ENCODE measurements around the gene TMEM100. TPM values are rescaled to one million over a fixed set of nuclear protein-coding genes. Genes with fewer than 3 reads are reported as not detected.

The TMEM100 gene
- total and polyA plus RNA-seq, 8 donors = 0.29 to 51.6 (median 26.1) TPM

DNA sequence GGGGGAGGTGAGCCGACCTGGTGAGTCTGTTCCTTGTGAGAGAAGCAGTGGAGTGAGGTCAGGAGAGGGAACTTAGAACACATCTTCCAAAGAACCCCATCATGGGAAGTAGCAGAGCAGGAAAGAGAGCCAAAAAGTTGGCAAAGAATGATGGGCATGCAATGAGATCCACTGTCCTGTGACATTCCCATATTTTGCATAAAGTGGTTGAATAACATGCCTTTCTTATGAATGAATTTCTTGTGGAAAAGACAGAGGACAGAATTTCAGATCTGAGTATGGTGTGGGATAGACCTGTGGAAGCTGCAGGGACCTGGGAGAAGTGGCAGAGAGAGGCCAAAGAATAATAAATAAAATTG is 41.3 kb downstream of the TMEM100 start:
- Histone ChIP-seq H3K27me3 (no peaks in the 10 kb centered on the region), H3K9me3 (no peaks in the 10 kb centered on the region), H3K4me3 (no peak overlapping the region), H3K27ac (no peak overlapping the region), H3K4me1 (no peaks in the 10 kb centered on the region), H3K36me3 (no peaks in the 10 kb centered on the region)
- no peak for TF ChIP-seq POLR2A (IDR thresholded peaks at IDR 0.05)
- TF ChIP-seq EP300 (IDR thresholded peaks at IDR 0.05) = no peak
- TF ChIP-seq, protein P1, sequence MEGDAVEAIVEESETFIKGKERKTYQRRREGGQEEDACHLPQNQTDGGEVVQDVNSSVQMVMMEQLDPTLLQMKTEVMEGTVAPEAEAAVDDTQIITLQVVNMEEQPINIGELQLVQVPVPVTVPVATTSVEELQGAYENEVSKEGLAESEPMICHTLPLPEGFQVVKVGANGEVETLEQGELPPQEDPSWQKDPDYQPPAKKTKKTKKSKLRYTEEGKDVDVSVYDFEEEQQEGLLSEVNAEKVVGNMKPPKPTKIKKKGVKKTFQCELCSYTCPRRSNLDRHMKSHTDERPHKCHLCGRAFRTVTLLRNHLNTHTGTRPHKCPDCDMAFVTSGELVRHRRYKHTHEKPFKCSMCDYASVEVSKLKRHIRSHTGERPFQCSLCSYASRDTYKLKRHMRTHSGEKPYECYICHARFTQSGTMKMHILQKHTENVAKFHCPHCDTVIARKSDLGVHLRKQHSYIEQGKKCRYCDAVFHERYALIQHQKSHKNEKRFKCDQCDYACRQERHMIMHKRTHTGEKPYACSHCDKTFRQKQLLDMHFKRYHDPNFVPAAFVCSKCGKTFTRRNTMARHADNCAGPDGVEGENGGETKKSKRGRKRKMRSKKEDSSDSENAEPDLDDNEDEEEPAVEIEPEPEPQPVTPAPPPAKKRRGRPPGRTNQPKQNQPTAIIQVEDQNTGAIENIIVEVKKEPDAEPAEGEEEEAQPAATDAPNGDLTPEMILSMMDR (IDR thresholded peaks at IDR 0.05) = no peak
- TF ChIP-seq POLR2AphosphoS5 (IDR thresholded peaks at IDR 0.05) = no peak
- intact Hi-C loops (cut with DNase I; ENCODE audit: low total_unique reads) = no loop called here
- WGBS, 5 donors = 56 to 76% (median 65%) methylated on average over 1 of the region's 1 CpG
- DNase-seq = no peak

DNA sequence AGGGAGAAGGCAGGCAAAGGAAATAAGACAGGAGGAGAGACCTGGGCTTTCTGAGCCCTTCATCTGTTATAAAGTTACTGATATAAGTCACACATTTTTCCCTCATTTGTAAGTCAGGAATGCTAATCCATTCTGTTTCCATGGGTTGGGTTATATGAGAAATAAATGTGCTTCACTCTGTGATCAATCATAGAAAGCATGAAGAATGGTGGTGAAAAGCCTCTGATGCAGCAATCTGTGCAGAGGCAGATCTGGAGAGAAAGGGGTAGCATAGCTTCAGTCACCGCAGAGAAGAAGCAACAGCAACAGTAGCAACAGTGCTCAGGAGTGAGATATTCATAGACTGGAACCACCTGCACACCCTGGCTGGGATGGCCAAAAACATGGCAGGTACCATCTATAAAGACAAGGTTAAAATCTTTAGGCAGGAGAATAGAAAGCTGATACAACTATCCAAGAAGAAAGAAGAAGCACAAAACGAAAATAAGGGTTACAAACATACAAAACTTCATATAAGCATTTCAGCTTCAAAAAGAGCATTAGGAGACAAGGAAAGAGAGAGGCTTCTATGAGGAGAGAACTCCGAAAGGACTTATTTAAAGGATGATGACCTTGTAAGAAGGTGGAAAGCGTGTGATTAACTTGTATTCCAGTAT is 41.9 kb downstream of the TMEM100 start:
- WGBS, 5 donors = 75 to 83% (median 77%) methylated on average over 4 of the region's 4 CpGs

DNA sequence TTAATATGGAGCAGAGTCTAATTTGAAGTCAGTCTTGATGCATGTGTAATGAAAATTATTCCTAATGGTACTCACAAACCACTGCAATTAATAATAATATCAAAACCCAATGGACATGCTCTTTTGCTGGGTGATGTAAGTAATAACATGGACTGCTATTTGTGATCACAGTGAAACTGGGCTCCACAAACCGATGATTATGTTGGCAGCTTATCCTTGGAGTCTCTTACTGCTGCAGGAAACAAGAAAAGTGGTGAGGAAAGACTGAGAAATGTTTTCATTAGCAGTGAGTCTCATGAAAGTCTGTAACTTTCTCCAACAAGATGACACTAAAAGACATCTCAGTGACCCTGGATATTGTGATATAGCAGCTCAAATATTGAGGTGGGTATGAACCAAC is 45.2 kb downstream of the TMEM100 start:
- intact Hi-C loops (cut with DNase I; ENCODE audit: low total_unique reads) = no loop called here
- no peaks in the 10 kb centered on the region for H3K36me3 ChIP-seq
- no peak for DNase-seq
- H3K27me3 ChIP-seq = no peaks in the 10 kb centered on the region
- H3K4me3 ChIP-seq = no peak overlapping the region
- peaks cover 0 to 3% (median 0%) of the 10 kb centered on the region in 4 donors for H3K4me1 ChIP-seq
- H3K27ac ChIP-seq = no peak overlapping the region
- WGBS, 5 donors = 15 to 57% (median 45%) methylated on average over 1 of the region's 1 CpG
- H3K9me3 ChIP-seq = no peaks in the 10 kb centered on the region
- TF ChIP-seq POLR2AphosphoS5 (IDR thresholded peaks at IDR 0.05) (no peak), POLR2A (IDR thresholded peaks at IDR 0.05) (no peak)
- TF ChIP-seq, protein P1 (IDR thresholded peaks at IDR 0.05) = no peak

More for the DNA sequence above, 41.9 kb downstream of the TMEM100 start:
- H3K36me3 ChIP-seq = no peaks in the 10 kb centered on the region
- H3K4me1 ChIP-seq = no peaks in the 10 kb centered on the region
- H3K9me3 ChIP-seq = no peaks in the 10 kb centered on the region
- intact Hi-C loops (cut with DNase I; ENCODE audit: low total_unique reads) = no loop called here
- TF ChIP-seq EP300 (IDR thresholded peaks at IDR 0.05) = no peak
- no peak for TF ChIP-seq POLR2A (IDR thresholded peaks at IDR 0.05)
- TF ChIP-seq, protein P1 (IDR thresholded peaks at IDR 0.05) = no peak
- no peak for TF ChIP-seq POLR2AphosphoS5 (IDR thresholded peaks at IDR 0.05)
- H3K4me3 ChIP-seq = no peak overlapping the region
- H3K27me3 ChIP-seq = no peaks in the 10 kb centered on the region
- no peak overlapping the region for H3K27ac ChIP-seq
- no peak for DNase-seq

GRCh38 chr17:55676274-55676673 is 46.4 kb downstream of the TMEM100 start:
- Histone ChIP-seq H3K4me1 (peaks cover 0 to 6% (median 0%) of the 10 kb centered on the region in 4 donors), H3K4me3 (no peak overlapping the region), H3K27ac (no peak overlapping the region), H3K36me3 (no peaks in the 10 kb centered on the region), H3K27me3 (no peaks in the 10 kb centered on the region), H3K9me3 (no peaks in the 10 kb centered on the region)
- intact Hi-C loops (cut with DNase I; ENCODE audit: low total_unique reads) = no loop called here
- WGBS, 5 donors = 41 to 74% (median 68%) methylated on average over 1 of the region's 1 CpG
- no peak for DNase-seq
- TF ChIP-seq POLR2AphosphoS5 (IDR thresholded peaks at IDR 0.05) = no peak
- no peak for TF ChIP-seq POLR2A (IDR thresholded peaks at IDR 0.05)
- TF ChIP-seq, protein P1 (IDR thresholded peaks at IDR 0.05) = no peak
- TF ChIP-seq EP300 (IDR thresholded peaks at IDR 0.05) = no peak

Measured in stomach (tissue), 9 donors.